Measurements from ENCODE around the gene HEMK1.

DNA sequence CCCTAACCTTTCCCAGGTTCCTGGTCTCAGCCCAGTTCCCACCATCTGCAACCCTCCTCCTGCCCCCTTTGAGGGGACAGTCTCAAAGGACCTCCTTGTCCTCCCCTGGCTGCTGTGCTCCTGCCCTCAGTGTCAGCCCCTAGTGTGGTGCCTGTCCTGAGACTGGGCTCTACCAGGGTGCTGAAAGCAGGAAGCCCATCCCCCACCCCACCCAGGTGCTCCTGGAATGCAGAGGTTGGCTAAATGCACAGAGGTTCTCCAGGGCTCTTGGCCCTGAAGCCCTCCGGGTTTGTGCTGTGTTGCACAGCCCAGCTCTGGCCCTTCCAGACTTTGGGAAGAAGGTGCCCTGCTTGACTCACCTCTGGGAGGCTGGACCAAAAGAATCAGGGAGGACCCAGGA, 23.5 kb upstream of the HEMK1 start:
- TF ChIP-seq CTCF (IDR thresholded peaks at IDR 0.05) (no peak), ZC3H11A (IDR thresholded peaks at IDR 0.05) (no peak), POLR2A (IDR thresholded peaks at IDR 0.05; ENCODE audit: low read length) (no peak), RNF2 (IDR thresholded peaks at IDR 0.05; ENCODE audit: borderline replicate concordance, low read depth) (no peak), CHD2 (IDR thresholded peaks at IDR 0.05; ENCODE audit: low read length, partially characterized antibody) (no peak), JUN (IDR thresholded peaks at IDR 0.05) (no peak), TP53 (CRISPR knock-in tag; IDR thresholded peaks at IDR 0.05) (no peak), EHMT2 (IDR thresholded peaks at IDR 0.05; ENCODE audit: low read depth) (no peak)
- TF ChIP-seq, protein P1, sequence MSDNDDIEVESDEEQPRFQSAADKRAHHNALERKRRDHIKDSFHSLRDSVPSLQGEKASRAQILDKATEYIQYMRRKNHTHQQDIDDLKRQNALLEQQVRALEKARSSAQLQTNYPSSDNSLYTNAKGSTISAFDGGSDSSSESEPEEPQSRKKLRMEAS (IDR thresholded peaks at IDR 0.05): no peak
